SJSA1 (cell line): ENCODE data around the gene CNTNAP1. TPM values are rescaled to one million over a fixed set of nuclear protein-coding genes. Genes with fewer than 3 reads are reported as not detected.
A peak's percentile ranks its signal among the peaks of the same experiment; 100 is the strongest.
"Not testable (repeated sequence)": the region's sequence is repeated elsewhere in the genome, so short reads cannot be mapped to it uniquely, and the experiment has no call there.

Experiments used
- DNase-seq, 2 experiments: peaks; one replicate each; pipeline ENCODE4 v3.0.0-alpha.2; 2015 to 2020; ENCODE audit warnings: low spot score in 2 of 2, low read depth in 1 of 2
- H3K27ac ChIP-seq: fragments of 250-450 bp; sonication (Bioruptor Pico); 2 replicates; pipeline ENCODE4 v1.5.1; 2020; ENCODE audit warnings: mild to moderate bottlenecking, moderate library complexity
- H3K27me3 ChIP-seq: fragments of 250-450 bp; sonication (Bioruptor Pico); replicated peaks from 2 replicates; pipeline ENCODE4 v1.5.1; 2020; ENCODE audit warnings: mild to moderate bottlenecking, moderate library complexity
- H3K36me3 ChIP-seq: fragments of 250-450 bp; sonication (Bioruptor Pico); 2 replicates; pipeline ENCODE4 v1.5.1; 2020; ENCODE audit warnings: mild to moderate bottlenecking
- H3K4me1 ChIP-seq: fragments of 250-450 bp; sonication (Bioruptor Pico); replicated peaks from 2 replicates; pipeline ENCODE4 v1.6.1; 2021; ENCODE audit warnings: mild to moderate bottlenecking
- H3K4me3 ChIP-seq: fragments of 250-450 bp; sonication (Bioruptor Pico); 2 replicates; pipeline ENCODE4 v1.5.1; 2020; ENCODE audit warnings: mild to moderate bottlenecking
- H3K9me3 ChIP-seq: fragments of 250-450 bp; sonication (Bioruptor Pico); replicated peaks from 2 replicates; pipeline ENCODE4 v1.5.1; 2020; ENCODE audit warnings: mild to moderate bottlenecking
- total RNA-seq: library from RNA; depleted of rRNA; stranded (reverse); fragments of >200 nt; shearing (Covaris generic); gene quantifications from 2 replicates; pipeline ENCODE4 v1.2.3, GENCODE V29; 2014

Gene CNTNAP1
- total RNA-seq, 1 experiment from 2014 or later = 1.1 TPM

- Histone ChIP-seq H3K9me3 (no peaks in the 10 kb centered on the region), H3K4me3 (no peak overlapping the region), H3K4me1 (no peaks in the 10 kb centered on the region), H3K27ac (no peak overlapping the region), H3K27me3 (no peaks in the 10 kb centered on the region), H3K36me3 (peaks cover 30% of the 10 kb centered on the region)
- no peak for DNase-seq
These were observed 22.1 kb downstream of the CNTNAP1 start for GRCh38 chr17:42704490-42704836.

GRCh38 chr17:42704837-42705494 lies 22.6 kb downstream of the CNTNAP1 start:
- Histone ChIP-seq H3K36me3 (peaks cover 30% of the 10 kb centered on the region), H3K4me3 (no peak overlapping the region), H3K9me3 (no peaks in the 10 kb centered on the region), H3K27me3 (no peaks in the 10 kb centered on the region), H3K27ac (no peak overlapping the region), H3K4me1 (no peaks in the 10 kb centered on the region)
- no peak for DNase-seq

GRCh38 chr17:42706732-42707131 lies 24.4 kb downstream of the CNTNAP1 start:
- Histone ChIP-seq H3K27me3 (no peaks in the 10 kb centered on the region), H3K4me1 (no peaks in the 10 kb centered on the region), H3K4me3 (no peak overlapping the region), H3K9me3 (no peaks in the 10 kb centered on the region), H3K36me3 (peaks cover 30% of the 10 kb centered on the region), H3K27ac (no peak overlapping the region)
- no peak for DNase-seq

- H3K27ac ChIP-seq = no peak overlapping the region
- no peak for DNase-seq
- no peaks in the 10 kb centered on the region for H3K4me1 ChIP-seq
- no peaks in the 10 kb centered on the region for H3K9me3 ChIP-seq
- no peaks in the 10 kb centered on the region for H3K27me3 ChIP-seq
- H3K36me3 ChIP-seq = peaks cover 25% of the 10 kb centered on the region
- H3K4me3 ChIP-seq = no peak overlapping the region
These were observed 26.3 kb downstream of the CNTNAP1 start for GRCh38 chr17:42708588-42708987.

GRCh38 chr17:42709561-42709960 lies 27.2 kb downstream of the CNTNAP1 start:
- H3K4me1 ChIP-seq = no peaks in the 10 kb centered on the region

GRCh38 chr17:42720996-42721583 lies 38.8 kb downstream of the CNTNAP1 start:
- DNase-seq = peak in 1 of 2 experiments; percentile 32
- Histone ChIP-seq H3K4me3 (no peak overlapping the region), H3K27ac (no peak overlapping the region), H3K9me3 (no peaks in the 10 kb centered on the region), H3K27me3 (no peaks in the 10 kb centered on the region), H3K4me1 (no peaks in the 10 kb centered on the region), H3K36me3 (peaks cover 16% of the 10 kb centered on the region)

More at GRCh38 chr17:42709561-42709960, 27.2 kb downstream of the CNTNAP1 start:
- Histone ChIP-seq H3K27me3 (no peaks in the 10 kb centered on the region), H3K4me3 (no peak overlapping the region), H3K27ac (no peak overlapping the region), H3K9me3 (no peaks in the 10 kb centered on the region), H3K36me3 (peaks cover 22% of the 10 kb centered on the region)
- no peak for DNase-seq

- Histone ChIP-seq H3K9me3 (no peaks in the 10 kb centered on the region), H3K4me1 (no peaks in the 10 kb centered on the region), H3K27ac (no peak overlapping the region), H3K27me3 (no peaks in the 10 kb centered on the region), H3K36me3 (peaks cover 17% of the 10 kb centered on the region), H3K4me3 (no peak overlapping the region)
- DNase-seq = no peak
These were observed 41.3 kb downstream of the CNTNAP1 start for GRCh38 chr17:42723636-42724035.

GRCh38 chr17:42725143-42725542 lies 42.8 kb downstream of the CNTNAP1 start:
- H3K4me3 ChIP-seq = no peak overlapping the region
- DNase-seq = no peak
- H3K27ac ChIP-seq = no peak overlapping the region
- no peaks in the 10 kb centered on the region for H3K9me3 ChIP-seq
- no peaks in the 10 kb centered on the region for H3K4me1 ChIP-seq
- no peaks in the 10 kb centered on the region for H3K27me3 ChIP-seq
- H3K36me3 ChIP-seq = peaks cover 13% of the 10 kb centered on the region

GRCh38 chr17:42740699-42741098 lies 58.4 kb downstream of the CNTNAP1 start:
- Histone ChIP-seq H3K36me3 (no peaks in the 10 kb centered on the region), H3K27me3 (no peaks in the 10 kb centered on the region), H3K27ac (no peak overlapping the region), H3K4me3 (no peak overlapping the region), H3K9me3 (no peaks in the 10 kb centered on the region; the same call in 1 of the 2 replicates), H3K4me1 (peaks cover 8% of the 10 kb centered on the region)
- no peak for DNase-seq

- H3K4me3 ChIP-seq, H3K9me3 ChIP-seq, H3K27ac ChIP-seq, H3K36me3 ChIP-seq, H3K27me3 ChIP-seq, DNase-seq, H3K4me1 ChIP-seq: not testable (repeated sequence)
These were observed 60.6 kb downstream of the CNTNAP1 start for GRCh38 chr17:42742916-42743315.

- DNase-seq = no peak
These were observed 61.4 kb downstream of the CNTNAP1 start for GRCh38 chr17:42743595-42744282.

GRCh38 chr17:42744283-42744805 lies 62.0 kb downstream of the CNTNAP1 start:
- peak; percentile 42 to 65 for DNase-seq
- Histone ChIP-seq H3K4me3 (peak overlapping the region; percentile 52), H3K27ac (no peak overlapping the region), H3K4me1 (peaks cover 12% of the 10 kb centered on the region), H3K27me3 (0 out of 2 replicates have a peak, but pooled peaks cover 2% of the 10 kb centered on the region), H3K9me3 (no peaks in the 10 kb centered on the region; the same call in 1 of the 2 replicates), H3K36me3 (no peaks in the 10 kb centered on the region)

More at GRCh38 chr17:42743595-42744282, 61.4 kb downstream of the CNTNAP1 start:
- H3K36me3 ChIP-seq = no peaks in the 10 kb centered on the region
- peaks cover 8% of the 10 kb centered on the region for H3K4me1 ChIP-seq
- no peak overlapping the region for H3K27ac ChIP-seq
- H3K27me3 ChIP-seq = 0 out of 2 replicates have a peak, but pooled peaks cover 2% of the 10 kb centered on the region
- no peaks in the 10 kb centered on the region; the same call in 1 of the 2 replicates for H3K9me3 ChIP-seq
- peak overlapping the region; percentile 52 for H3K4me3 ChIP-seq

- Histone ChIP-seq H3K27ac (no peak within 1 kb of the TSS), H3K36me3 (no peaks in the 10 kb centered on the region), H3K27me3 (0 out of 2 replicates have a peak, but pooled peaks cover 2% of the 10 kb centered on the region), H3K4me3 (peak within 1 kb of the TSS; percentile 52), H3K4me1 (peaks cover 17% of the 10 kb centered on the region), H3K9me3 (no peaks in the 10 kb centered on the region; the same call in 1 of the 2 replicates)
- DNase-seq = peak; percentile 87 to 89
These were observed 62.7 kb downstream of the CNTNAP1 start, which contains the start of gene EZH1 for GRCh38 chr17:42744806-42745617. Gene EZH1 (minus strand): TSS chr17:42745040. CDS start chr17:42728941, 16,099 bp downstream.
